ENCODE results near the gene ACACA. TPM values are rescaled to one million over a fixed set of nuclear protein-coding genes. Genes with fewer than 3 reads are reported as not detected.

ACACA gene
- total RNA-seq, 4 donors from 2014 or later: 28.7 to 72.7 (median 42.2) TPM

DNA sequence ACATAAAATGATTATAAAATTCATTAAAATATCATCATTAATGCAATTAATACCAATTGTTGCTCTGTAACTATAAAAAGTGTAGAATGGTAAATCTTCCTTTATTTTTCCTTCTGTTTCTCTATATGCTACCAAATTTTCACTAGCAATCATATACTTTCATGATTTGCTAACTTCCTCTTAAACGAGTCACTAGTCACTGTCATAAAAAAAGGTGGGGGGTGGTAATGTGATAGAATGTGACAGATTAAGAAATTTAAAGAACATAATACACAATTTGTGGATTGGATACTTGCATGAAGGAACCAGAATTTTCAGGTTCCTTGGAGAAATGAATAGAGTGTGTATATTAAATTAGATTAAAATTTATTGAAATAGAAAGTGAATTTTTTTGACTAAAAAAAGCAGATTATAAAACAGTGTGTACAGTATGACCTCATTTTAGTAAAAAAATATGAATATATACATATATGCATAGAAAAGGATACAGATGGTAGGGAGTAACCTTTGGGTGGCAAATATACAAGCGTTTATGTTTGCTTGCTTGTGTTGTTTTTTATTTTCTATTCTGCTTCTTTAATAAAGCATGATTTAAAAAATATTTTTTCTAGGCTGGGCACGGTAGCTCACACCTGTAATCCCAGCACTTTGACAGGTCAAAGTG is 87.6 kb downstream of the ACACA start:
- TF ChIP-seq, protein P1, sequence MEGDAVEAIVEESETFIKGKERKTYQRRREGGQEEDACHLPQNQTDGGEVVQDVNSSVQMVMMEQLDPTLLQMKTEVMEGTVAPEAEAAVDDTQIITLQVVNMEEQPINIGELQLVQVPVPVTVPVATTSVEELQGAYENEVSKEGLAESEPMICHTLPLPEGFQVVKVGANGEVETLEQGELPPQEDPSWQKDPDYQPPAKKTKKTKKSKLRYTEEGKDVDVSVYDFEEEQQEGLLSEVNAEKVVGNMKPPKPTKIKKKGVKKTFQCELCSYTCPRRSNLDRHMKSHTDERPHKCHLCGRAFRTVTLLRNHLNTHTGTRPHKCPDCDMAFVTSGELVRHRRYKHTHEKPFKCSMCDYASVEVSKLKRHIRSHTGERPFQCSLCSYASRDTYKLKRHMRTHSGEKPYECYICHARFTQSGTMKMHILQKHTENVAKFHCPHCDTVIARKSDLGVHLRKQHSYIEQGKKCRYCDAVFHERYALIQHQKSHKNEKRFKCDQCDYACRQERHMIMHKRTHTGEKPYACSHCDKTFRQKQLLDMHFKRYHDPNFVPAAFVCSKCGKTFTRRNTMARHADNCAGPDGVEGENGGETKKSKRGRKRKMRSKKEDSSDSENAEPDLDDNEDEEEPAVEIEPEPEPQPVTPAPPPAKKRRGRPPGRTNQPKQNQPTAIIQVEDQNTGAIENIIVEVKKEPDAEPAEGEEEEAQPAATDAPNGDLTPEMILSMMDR (IDR thresholded peaks at IDR 0.05): no peak
- DNase-seq (ENCODE audit: low spot score) (no peak), ATAC-seq (ENCODE audit: low FRiP score) (no peak)

DNA sequence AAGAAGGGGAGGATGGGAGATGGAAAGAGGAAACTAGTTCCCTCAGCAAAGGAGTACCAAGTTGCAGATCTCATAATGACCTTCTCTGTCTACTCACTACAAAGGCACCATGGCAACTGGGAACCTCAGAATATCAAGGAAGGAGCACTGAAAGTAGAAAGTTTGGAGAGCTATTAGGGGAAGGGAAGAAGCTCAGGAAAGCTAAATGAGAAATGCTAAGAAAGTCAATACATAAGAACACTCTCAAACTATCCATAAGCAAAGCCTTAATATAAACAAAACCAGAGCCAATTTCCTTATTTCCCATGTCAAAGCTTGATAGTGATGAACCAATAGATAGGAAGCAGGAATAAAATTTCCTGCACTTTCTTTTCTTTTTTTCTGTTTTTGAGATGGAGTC is 88.8 kb downstream of the ACACA start:
- no peak for DNase-seq (ENCODE audit: low spot score)
- ATAC-seq (ENCODE audit: low FRiP score): no peak
- TF ChIP-seq, protein P1 (IDR thresholded peaks at IDR 0.05): no peak

DNA sequence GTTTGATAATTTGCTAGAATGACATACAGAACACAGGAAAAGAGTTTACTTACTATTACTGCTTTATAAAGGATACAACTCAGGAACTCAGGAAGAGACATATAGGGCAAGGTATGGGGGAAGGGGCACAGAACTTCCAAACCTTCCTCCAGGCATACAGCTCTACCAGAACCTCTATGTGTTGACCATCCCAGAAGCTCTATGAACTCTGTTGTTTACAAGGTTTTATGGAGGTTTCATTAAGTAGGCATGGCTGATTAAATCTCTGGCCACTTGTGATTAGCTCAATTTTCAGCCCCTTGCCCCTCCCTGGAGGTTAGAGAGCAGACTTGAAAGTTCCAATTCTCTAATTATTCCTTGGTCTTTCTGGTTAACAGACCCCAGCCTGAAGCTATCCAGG is 91.0 kb downstream of the ACACA start:
- no peak for ATAC-seq (ENCODE audit: low FRiP score)
- TF ChIP-seq, protein P1 (IDR thresholded peaks at IDR 0.05): no peak
- DNase-seq (ENCODE audit: low spot score): no peak

DNA sequence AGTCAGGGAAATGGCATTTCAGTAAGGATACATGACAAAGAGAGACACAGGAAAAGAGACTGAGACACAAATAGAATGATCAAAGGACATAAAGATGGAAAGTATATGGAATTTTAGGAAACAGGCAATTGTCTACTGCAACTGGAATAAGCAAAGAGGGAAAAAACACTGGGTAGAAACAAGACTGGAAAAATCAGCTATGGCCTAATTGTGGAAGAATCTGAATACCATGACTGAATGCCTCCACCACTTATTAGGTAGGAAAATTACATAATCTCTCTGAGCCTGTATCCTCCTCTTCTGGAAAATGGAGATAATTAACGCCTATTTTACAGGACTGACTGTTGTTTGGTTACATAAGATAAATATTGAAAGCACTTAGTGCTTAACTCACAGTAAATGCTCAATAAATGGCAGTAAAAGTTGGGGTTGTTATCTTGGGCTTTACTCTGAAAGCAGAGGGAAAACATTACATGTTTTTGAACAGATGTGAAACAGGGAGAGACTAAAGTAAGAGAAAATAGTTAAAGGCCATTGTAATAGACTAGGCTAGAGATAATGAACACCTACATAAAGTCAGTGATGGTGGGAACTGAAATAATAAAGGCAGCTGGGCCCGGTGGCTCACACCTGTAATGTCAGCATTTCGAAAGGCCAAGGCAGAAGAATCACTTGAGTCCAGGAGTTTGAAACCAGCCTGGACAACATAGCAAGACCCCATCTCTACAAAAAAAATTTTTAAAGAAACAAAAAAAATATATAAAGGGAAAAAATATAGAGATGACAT is 94.3 kb downstream of the ACACA start:
- TF ChIP-seq, protein P1 (IDR thresholded peaks at IDR 0.05): no peak

DNA sequence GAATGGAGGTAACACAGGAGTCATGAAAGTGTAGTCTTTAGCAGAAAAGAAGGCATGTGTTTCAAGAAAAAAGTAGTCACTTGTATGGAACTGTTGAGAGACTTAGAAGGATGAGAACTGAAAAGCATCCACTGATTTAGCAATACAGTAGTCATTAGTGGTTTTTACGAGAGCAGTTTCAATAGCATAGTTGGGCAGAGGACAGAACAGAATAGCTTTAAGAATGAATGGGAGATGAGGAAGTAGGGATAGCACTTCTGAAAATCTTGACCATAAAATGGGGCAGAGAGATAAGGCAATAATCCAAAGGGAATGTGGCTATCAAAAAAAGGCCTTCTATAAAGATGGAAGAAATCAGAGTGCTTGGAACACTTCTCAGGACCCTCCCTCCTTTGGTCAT is 95.7 kb downstream of the ACACA start:
- DNase-seq (ENCODE audit: low spot score): no peak
- TF ChIP-seq, protein P1 (IDR thresholded peaks at IDR 0.05): no peak
- no peak for ATAC-seq (ENCODE audit: low FRiP score)

More for the DNA sequence above, 94.3 kb downstream of the ACACA start:
- ATAC-seq (ENCODE audit: low FRiP score): no peak
- DNase-seq (ENCODE audit: low spot score): no peak

DNA sequence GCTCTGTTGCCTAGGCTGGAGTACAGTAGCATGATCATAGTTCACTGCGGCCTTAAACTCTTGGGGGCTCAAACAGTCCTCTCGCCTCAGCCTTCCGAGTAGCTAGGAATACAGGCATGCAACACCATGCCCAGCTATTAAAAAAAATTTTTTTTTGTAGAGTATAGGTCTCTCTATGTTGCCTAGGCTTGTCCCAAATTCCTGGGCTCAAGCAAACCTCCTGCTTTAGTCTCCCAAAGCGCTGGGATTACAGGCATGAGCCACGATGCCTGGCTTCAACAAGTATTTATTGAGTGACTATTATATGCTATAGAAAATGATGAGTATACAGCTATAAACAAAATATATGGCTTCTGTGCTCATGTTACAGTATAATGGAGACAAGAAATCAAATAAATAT is 97.6 kb downstream of the ACACA start:
- TF ChIP-seq, protein P1 (IDR thresholded peaks at IDR 0.05): no peak
- ATAC-seq (ENCODE audit: low FRiP score) (no peak), DNase-seq (ENCODE audit: low spot score) (no peak)
